ENCODE data around the gene TMEM43.

TMEM43 gene

GRCh38 chr3:14138878-14139655 is 14.2 kb downstream of the TMEM43 start:
- DNase-seq: no peak

GRCh38 chr3:14139771-14140170 is 14.9 kb downstream of the TMEM43 start:
- DNase-seq: no peak

- DNase-seq: no peak
Measured at GRCh38 chr3:14140668-14141067, 15.8 kb downstream of the TMEM43 start.

- no peak for DNase-seq
Measured at GRCh38 chr3:14141144-14141543, 16.3 kb downstream of the TMEM43 start.

- no peak for DNase-seq
Measured at GRCh38 chr3:14141602-14142341, 16.9 kb downstream of the TMEM43 start.

GRCh38 chr3:14142567-14143270 is 17.9 kb downstream of the TMEM43 start:
- DNase-seq: peak; percentile 26 to 56

GRCh38 chr3:14143271-14144225 is 18.7 kb downstream of the TMEM43 start:
- no peak for DNase-seq

- peak; percentile 21 to 42 for DNase-seq
Measured at GRCh38 chr3:14144423-14145075, 19.7 kb downstream of the TMEM43 start.

- DNase-seq: no peak
Measured at GRCh38 chr3:14145236-14145635, 20.4 kb downstream of the TMEM43 start.

GRCh38 chr3:14145670-14146380 is 21.0 kb downstream of the TMEM43 start:
- no peak for DNase-seq

GRCh38 chr3:14146381-14147065 is 21.7 kb downstream of the TMEM43 start:
- no peak for DNase-seq

GRCh38 chr3:14147066-14147435 is 22.2 kb downstream of the TMEM43 start:
- no peak for DNase-seq

- no peak for DNase-seq
Measured at GRCh38 chr3:14147617-14148016, 22.8 kb downstream of the TMEM43 start.

- DNase-seq: no peak
Measured at GRCh38 chr3:14148041-14148985, 23.5 kb downstream of the TMEM43 start.

GRCh38 chr3:14150078-14150477 is 25.2 kb downstream of the TMEM43 start:
- no peak for DNase-seq

- no peak for DNase-seq
Measured at GRCh38 chr3:14150491-14151230, 25.8 kb downstream of the TMEM43 start.

GRCh38 chr3:14151471-14152083 is 26.7 kb downstream of the TMEM43 start:
- no peak for DNase-seq
